ENCODE results near the gene ANGPT4.
"Not testable (repeated sequence)": the region's sequence is repeated elsewhere in the genome, so short reads cannot be mapped to it uniquely, and the experiment has no call there.

Gene ANGPT4

DNA sequence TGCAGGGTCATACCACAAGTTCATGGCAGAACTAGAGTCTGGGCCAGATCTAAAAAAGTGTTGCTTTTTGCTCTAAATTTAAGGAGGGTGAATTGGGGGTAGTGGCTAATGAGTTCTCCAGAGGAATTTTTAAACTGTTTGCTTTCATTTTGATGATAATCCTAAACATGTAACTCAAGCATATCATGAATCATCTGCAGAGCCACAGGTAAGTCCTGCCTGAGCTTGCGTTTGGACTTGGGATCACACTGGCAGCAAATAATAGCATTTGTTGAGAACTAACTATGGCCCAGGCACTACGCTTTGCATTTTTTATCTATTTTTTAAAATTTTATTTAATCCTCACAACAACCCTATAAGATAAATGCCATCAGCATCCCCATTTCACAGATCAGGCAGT is 55.2 kb downstream of the ANGPT4 start:
- FAIRE-seq (no peak), DNase-seq (ENCODE audit: insufficient read length, low spot score) (no peak)
- TF ChIP-seq POLR2A (IDR thresholded peaks at IDR 0.05; ENCODE audit: low read depth, low read length), result no peak

DNA sequence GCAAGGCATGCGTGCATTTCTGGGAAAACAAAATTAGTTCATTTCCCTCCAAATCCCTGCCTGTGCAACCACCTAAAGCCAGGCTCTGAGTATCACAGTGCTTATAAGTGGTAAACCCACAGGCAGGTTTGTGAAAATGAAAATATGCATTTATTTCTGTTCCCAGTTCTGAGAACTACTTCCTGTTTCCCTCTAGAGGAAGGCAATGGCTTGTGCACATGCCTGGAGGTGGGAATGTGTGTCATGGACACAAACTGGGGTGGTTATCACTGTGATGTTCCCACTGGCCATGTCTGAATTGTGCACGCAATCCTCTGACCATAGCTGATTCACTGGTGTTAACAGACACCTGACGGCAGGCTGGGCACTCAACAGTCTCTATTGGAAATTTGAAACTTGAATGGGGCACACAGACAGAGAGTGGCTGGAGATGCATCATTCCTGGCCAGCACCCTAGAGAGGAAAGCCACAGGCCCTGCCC is 56.3 kb downstream of the ANGPT4 start:
- FAIRE-seq, result no peak
- TF ChIP-seq POLR2A (IDR thresholded peaks at IDR 0.05; ENCODE audit: low read depth, low read length), result no peak
- no peak for DNase-seq (ENCODE audit: insufficient read length, low spot score)

DNA sequence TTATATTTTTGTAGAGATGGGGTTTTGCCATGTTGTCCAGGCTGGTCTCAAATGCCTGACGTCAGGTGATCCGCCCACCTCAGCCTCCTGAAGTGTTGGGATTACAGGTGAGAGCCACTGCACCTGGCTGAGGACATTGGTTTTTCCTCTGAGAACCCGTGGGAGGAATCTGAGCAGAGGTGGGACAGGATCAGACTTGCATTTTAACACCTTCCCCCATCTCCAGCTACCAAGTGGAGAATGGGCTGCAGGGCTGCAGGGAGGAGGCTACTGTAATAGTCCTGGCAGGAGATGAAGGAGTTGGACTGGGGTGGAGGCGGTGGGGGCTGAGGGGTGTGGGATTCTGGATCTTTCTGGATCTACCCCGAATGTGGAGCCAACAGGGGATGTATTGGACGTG is 58.1 kb downstream of the ANGPT4 start:
- TF ChIP-seq POLR2A (IDR thresholded peaks at IDR 0.05; ENCODE audit: low read depth, low read length), result no peak
- no peak for FAIRE-seq
- no peak for DNase-seq (ENCODE audit: insufficient read length, low spot score)

DNA sequence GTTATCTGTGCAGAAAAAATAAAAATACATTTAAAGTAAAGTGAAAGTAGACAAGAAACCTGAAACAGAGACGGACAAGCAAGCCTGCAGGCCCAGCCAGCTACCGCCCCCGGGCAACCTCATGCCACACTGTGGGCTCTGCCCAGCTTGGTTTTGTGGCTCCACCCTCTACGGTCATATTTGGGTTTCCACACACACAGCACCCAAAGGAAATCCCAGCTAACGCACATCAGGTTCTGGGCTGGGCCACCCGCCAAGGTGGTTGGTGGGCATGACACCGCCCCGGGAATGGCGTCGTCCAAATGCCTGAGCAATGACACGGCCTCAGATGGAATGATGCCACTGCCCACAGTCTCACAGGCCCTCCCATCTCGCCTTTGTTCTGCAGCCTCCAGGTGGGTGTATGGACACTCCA is 59.8 kb downstream of the ANGPT4 start:
- FAIRE-seq, result peak; percentile 89
- TF ChIP-seq POLR2A (IDR thresholded peaks at IDR 0.05; ENCODE audit: low read depth, low read length), result no peak
- peak; percentile 89 for DNase-seq (ENCODE audit: insufficient read length, low spot score)

DNA sequence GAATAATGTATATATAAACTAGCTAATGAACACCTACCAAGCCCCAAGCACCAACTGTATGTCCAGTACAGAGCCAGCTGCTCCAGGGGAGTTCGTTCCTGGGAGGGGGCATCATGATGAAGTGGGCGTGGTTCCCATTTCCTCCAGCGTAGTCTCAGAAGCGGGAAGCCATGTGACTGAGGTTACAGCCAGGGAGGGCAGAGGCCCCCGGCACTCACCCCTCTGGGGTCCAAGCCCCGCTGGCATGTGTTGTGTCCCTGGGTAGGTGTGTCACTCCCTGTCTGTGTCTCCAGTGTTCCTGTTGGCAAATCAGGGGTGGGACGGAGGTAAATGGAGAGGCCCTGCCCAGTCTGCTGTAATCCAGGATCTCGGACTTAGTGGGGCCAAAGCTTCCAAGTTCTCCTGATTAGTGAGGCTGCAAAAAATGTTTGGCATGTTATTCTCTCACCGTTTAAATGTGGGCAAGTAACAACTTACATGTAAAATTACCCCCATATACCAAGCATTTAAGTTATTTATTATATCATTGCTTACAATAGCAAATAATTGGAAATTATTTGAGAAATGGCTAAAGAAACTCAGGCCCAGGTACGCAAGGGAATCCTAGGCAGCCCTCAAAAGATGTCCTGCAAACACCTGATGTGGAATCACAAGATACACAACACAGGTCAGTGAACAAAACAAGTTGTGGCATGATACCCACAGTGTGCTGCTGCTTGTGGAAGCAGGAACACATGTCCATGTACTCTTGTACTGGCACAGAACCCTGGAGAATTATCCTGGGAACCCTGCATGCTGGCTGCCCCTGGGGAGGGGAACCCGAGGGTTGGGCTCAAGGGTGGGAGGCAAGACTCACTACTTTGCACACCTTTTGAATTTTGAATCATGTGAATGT is 60.4 kb downstream of the ANGPT4 start:
- no peak for FAIRE-seq
- no peak for TF ChIP-seq POLR2A (IDR thresholded peaks at IDR 0.05; ENCODE audit: low read depth, low read length)
- no peak for DNase-seq (ENCODE audit: insufficient read length, low spot score)

DNA sequence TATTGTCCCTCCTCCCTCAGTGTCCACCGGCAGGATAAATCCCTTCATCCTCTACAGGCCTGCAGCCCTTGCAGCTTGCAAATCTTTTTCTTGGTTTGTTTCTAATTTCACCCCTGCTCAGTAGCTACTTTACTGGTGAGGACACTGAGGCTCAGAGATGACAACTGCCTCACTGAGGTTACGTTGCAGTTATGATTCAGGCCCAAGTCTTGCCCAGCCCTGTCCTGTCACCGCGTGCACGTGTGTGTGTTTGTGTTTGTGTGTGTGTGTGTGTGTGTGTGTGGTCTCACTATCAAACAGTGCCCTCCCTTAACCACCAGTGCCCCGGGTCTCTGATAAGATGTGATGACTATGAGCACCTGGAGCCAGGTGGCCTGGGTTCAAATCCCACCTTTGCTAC is 61.5 kb downstream of the ANGPT4 start:
- TF ChIP-seq POLR2A (IDR thresholded peaks at IDR 0.05; ENCODE audit: low read depth, low read length), result no peak
- no peak for FAIRE-seq

DNA sequence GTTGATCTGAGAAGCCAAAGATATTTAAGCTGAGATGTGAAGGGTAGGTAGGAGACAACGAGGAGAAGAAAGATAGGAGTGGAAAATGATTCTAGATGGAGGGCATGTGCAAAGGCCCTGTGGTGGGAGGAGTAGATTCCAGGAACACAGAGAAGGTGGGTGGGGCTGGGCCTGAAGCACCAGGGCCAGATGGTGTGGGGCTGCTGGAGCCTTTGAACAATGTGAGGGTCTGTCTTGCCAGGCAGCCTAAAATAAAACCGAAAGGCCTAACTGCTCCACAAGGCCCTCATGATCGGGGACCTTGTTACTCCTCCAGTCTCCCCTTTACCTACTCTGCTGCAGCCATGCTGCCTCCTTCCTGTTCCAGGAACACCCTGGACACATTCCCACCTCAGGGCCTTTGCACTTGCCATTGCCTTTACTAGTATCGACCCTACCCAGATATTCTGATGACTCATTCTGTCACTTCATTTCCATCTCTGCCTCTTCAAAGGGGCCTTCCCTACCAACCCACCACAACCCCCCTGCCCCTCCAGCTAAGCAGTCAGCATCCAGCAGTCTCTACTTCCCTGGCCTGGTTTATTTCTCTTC is 62.6 kb downstream of the ANGPT4 start:
- DNase-seq (ENCODE audit: insufficient read length, low spot score) (no peak), FAIRE-seq (no peak)
- TF ChIP-seq POLR2A (IDR thresholded peaks at IDR 0.05; ENCODE audit: low read depth, low read length), result no peak

More for the DNA sequence above, 61.5 kb downstream of the ANGPT4 start:
- no peak for DNase-seq (ENCODE audit: insufficient read length, low spot score)

DNA sequence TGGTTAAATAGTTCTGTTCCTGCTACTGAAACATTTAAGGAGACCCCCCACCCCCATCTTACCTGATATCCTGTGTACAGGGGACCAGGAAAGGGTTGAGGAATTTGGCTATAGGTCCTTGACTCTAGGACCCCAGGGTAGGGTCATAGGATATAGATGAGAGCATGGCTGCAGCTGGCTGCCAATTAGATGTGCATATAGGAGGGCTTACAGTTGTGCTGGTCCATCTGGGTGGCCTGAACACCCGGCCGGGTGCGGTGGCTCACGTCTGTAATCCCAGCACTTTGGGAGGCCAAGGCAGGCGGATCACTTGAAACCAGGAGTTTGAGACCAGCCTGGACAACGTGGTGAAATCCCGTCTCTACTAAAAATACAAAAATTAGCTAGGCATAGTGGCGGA is 67.4 kb downstream of the ANGPT4 start:
- not testable (repeated sequence) for FAIRE-seq

DNA sequence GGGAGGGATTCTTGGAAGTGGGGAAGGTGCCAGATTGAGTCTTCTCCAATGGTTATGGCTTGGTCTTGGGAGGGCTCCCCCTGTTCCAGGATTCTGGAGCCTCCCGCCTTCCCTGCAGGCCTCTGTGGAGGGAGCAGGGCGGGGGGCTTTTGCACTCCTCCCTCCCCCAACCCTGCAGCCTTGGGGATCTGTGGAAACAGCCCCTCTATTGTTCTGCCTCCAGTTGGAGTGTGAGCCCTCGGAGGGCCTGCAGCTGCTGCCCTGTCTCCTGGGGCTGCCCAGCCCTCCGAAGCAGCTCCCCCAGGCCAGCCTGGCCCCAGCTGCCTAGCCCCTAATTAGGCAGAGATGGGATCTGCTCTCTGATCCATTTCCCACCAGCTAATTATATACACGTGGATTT is 67.9 kb downstream of the ANGPT4 start:
- no peak for TF ChIP-seq POLR2A (IDR thresholded peaks at IDR 0.05; ENCODE audit: low read depth, low read length)
- no peak for DNase-seq (ENCODE audit: insufficient read length, low spot score)
- FAIRE-seq, result no peak

More for the DNA sequence above, 67.4 kb downstream of the ANGPT4 start:
- DNase-seq (ENCODE audit: insufficient read length, low spot score), result not testable (repeated sequence)

DNA sequence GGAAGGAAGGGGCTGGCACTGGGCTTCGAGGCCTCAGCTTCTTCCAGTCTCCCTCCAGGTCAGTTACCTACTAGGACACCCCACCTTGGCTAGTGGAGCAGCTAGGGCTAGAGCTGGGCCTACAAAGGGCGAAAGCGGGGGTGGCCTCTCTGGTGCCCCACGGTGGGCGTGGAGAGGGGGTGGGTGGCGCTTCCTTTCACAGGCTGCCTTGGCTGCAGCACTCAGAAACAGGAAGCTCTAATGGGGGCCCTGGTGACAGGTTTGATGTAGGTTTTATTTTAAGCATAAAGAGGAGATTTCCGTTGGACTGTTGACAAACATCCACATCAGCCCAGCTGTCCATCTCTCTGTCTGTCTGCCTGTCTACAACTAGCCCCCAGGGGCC is 69.2 kb downstream of the ANGPT4 start:
- DNase-seq (ENCODE audit: insufficient read length, low spot score), result no peak
- TF ChIP-seq POLR2A (IDR thresholded peaks at IDR 0.05; ENCODE audit: low read depth, low read length), result no peak
- no peak for FAIRE-seq

DNA sequence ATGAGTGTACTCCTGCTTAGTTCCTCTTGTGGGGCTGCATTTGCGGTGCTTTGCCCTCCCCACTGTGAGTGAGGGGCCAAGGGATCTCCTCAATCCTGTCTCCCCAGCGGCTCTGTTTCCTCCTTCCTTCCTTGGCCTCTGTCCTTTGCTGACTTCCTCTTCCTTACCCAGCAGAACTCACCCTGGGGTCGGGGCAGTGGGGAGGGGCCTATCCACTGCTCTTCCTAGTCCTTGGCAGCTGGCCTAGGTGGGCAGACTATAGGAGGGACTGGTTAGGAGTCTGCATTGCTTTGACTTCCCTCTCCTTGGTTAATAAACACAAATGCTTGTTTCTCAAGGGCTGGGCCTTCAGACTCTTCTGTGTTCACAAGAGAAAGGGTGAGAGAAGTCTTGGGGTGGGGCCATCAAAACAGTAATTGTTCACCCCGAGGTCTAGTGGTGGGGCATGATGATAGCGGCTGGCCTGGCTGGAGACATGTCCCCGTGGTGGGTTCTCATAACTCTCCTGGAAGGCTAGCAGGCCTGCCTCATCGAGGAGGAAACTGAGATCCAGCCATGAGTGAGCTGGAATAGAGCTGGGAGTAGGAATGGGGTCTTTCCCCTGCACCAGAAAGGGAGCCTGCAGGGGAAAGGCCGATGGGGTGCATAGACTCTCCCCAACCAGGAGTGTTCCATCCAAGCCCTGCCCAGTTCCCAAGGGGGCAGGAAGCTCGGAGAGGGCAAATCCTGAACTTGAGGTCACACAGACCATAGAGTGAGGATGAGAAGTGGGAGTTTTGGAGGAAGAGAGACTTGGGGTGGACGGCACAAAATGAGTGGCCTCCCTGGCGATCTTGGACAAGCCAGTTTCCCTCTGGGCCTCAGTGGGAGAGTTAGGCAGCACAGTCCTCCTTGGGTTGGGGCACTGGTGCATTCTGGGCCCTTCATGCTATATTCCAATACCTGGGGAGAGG is 69.9 kb downstream of the ANGPT4 start:
- no peak for TF ChIP-seq POLR2A (IDR thresholded peaks at IDR 0.05; ENCODE audit: low read depth, low read length)
- DNase-seq (ENCODE audit: insufficient read length, low spot score) (no peak), FAIRE-seq (no peak)

DNA sequence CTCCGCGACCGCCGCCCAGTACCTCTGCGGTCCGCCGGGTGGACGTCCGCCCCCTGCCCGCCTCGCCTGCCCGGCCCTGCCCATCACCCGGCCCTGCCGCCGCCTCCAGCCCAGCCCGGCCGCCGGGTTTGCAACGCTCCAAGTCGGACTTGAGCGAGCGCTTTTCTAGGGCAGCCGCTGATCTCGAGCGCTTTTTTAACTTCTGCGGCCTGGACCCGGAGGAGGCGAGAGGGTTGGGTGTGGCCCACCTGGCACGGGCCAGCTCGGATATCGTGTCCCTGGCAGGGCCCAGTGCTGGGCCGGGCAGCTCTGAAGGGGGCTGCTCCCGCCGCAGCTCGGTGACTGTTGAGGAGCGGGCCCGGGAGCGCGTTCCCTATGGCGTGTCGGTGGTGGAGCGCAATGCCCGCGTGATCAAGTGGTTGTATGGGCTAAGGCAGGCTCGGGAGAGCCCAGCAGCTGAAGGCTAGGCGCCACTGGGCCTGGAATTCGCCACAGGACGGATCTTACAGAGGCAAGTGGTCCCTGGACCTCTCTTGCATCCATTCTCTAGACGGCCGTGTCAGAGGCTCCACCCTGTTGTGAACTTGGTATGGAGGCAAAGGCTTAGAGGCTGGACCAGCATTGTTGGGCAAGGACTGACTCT is 70.8 kb downstream of the ANGPT4 start:
- DNase-seq (ENCODE audit: insufficient read length, low spot score) (no peak), FAIRE-seq (no peak)
- no peak for TF ChIP-seq POLR2A (IDR thresholded peaks at IDR 0.05; ENCODE audit: low read depth, low read length)

DNA sequence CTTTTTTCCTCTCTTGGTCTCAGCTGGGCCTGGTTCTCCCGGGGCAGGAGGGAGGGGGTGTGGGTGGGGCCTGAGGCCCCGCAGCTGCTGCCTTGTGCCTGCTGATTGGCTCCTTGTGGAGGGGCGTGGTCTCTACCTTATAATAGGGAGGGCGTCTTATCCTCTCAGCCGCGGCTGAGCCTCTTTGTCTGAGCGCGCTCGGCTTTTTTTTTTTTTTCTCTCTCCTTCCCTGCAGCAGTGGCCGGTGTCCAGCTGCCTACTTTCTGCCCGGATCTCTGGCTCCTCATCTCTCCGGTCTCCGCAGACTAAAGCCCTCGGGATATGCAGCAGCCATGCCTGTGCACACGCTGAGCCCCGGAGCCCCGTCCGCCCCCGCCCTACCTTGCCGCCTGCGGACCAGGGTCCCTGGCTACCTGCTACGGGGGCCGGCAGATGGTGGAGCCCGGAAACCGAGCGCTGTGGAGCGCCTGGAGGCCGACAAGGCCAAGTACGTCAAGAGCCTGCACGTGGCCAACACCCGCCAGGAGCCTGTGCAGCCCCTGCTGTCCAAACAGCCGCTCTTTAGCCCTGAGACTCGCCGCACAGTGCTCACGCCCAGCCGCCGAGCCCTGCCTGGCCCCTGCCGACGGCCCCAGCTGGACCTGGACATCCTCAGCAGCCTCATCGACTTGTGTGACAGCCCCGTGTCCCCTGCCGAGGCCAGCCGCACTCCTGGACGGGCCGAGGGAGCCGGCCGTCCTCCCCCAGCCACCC is 71.5 kb downstream of the ANGPT4 start:
- FAIRE-seq (no peak), DNase-seq (ENCODE audit: insufficient read length, low spot score) (peak; percentile 90)
- no peak for TF ChIP-seq POLR2A (IDR thresholded peaks at IDR 0.05; ENCODE audit: low read depth, low read length)

All from H54 (cell line).